HepG2 (cell line): ENCODE data around the gene TLE5. TPM values are rescaled to one million over a fixed set of nuclear protein-coding genes. Genes with fewer than 3 reads are reported as not detected.

Experiments
- HNF4G ChIP-seq, 2 experiments: sonication (generic) in 1 of 2; formaldehyde crosslinking in 1 of 2; IDR thresholded peaks; 2 replicates each; pipeline versions ENCODE4 v1.4.0 to v1.6.1; 2011 to 2020; ENCODE audit warnings: borderline replicate concordance in 2 of 2, low read depth in 2 of 2, mild to moderate bottlenecking in 2 of 2, low read length in 1 of 2, missing genetic modification reagents in 1 of 2, moderate library complexity in 1 of 2
- PTBP1 ChIP-seq: fragments of 200-400 bp; formaldehyde crosslinking; IDR thresholded peaks from 2 replicates; pipeline ENCODE4 v1.6.1; 2018; ENCODE audit warnings: low read length, low read depth; ENCODE audit not compliant: poor library complexity, severe bottlenecking
- RXRA ChIP-seq: sonication (generic); formaldehyde crosslinking; IDR thresholded peaks from 2 replicates; pipeline ENCODE4 v1.5.1; 2020; ENCODE audit warnings: missing genetic modification reagents
- THAP11 ChIP-seq: IDR thresholded peaks from 2 replicates; pipeline ENCODE4 v1.6.1; 2016; ENCODE audit warnings: missing biosample characterization, missing genetic modification reagents
- THAP8 ChIP-seq: sonication (generic); formaldehyde crosslinking; IDR thresholded peaks from 2 replicates; pipeline ENCODE4 v1.5.1; 2020; ENCODE audit warnings: missing genetic modification reagents, mild to moderate bottlenecking, borderline replicate concordance
- ZBTB33 ChIP-seq: sonication (generic); formaldehyde crosslinking; IDR thresholded peaks from 2 replicates; pipeline ENCODE4 v1.4.0; 2020; ENCODE audit warnings: missing genetic modification reagents
- ZBTB40 ChIP-seq, 2 experiments: fragments of 450-650 bp in 1 of 2; sonication (generic) in 1 of 2; formaldehyde crosslinking in 1 of 2; IDR thresholded peaks; 2 replicates each; pipeline versions ENCODE4 v1.6.1 to v1.8.0; 2016 to 2022; ENCODE audit warnings: antibody characterized with exemption in 1 of 2, mild to moderate bottlenecking in 1 of 2, missing genetic modification reagents in 1 of 2
- ZNF160 ChIP-seq: sonication (generic); formaldehyde crosslinking; IDR thresholded peaks from 2 replicates; pipeline ENCODE4 v1.8.0; 2022; ENCODE audit warnings: mild to moderate bottlenecking, inconsistent platforms, missing genetic modification reagents
- ZNF292 ChIP-seq: sonication (generic); formaldehyde crosslinking; IDR thresholded peaks from 2 replicates; pipeline ENCODE4 v1.8.1; 2022; ENCODE audit warnings: mild to moderate bottlenecking, low read depth, missing genetic modification reagents, borderline replicate concordance
- ZNF414 ChIP-seq: sonication (generic); formaldehyde crosslinking; IDR thresholded peaks from 2 replicates; pipeline ENCODE4 v1.5.0; 2020; ENCODE audit warnings: missing genetic modification reagents
- ZNF761 ChIP-seq: sonication (generic); formaldehyde crosslinking; conservative IDR thresholded peaks from 2 replicates; pipeline ENCODE4 v1.4.0; 2020; ENCODE audit warnings: mild to moderate bottlenecking, missing genetic modification reagents
- ZSCAN29 ChIP-seq: sonication (generic); formaldehyde crosslinking; conservative IDR thresholded peaks from 2 replicates; pipeline ENCODE4 v1.4.0; 2020; ENCODE audit warnings: mild to moderate bottlenecking, missing genetic modification reagents
- polyA plus RNA-seq, 8 experiments: library from polyadenylated mRNA; depleted of rRNA in 3 of 8; stranded (reverse) in 7 of 8; unstranded in 1 of 8; fragments of >200 nt; fragmentation: Illumina TruSeq in 4 of 8; extraction: Trizol in 4 of 8; gene quantifications; 2 replicates each; pipeline versions ENCODE4 v1.2.1 to v1.2.3, GENCODE V29; 2011 to 2016; ENCODE audit warnings: low read depth in 4 of 8, missing spikeins in 1 of 8, mixed read lengths in 1 of 8; ENCODE audit not compliant: insufficient read depth in 1 of 8
- total RNA-seq, 5 experiments: library from RNA; depleted of rRNA; stranded (reverse); fragments of >200 nt; fragmentation: Illumina TruSeq; extraction: Trizol; gene quantifications; 2 replicates each; pipeline ENCODE4 v1.2.3, GENCODE V29; 2016; ENCODE audit warnings: low read depth in 1 of 5

The TLE5 gene
- total and polyA plus RNA-seq, 2 of the 13 experiments (the other 11 are each of a cell fraction or from before 2014, with no cell fraction given) = 62.8 to 189 TPM

GRCh38 chr19:3036119-3036976 lies 25.9 kb downstream of the TLE5 start (continued):
- TF ChIP-seq ZBTB33 (peak; percentile 45), THAP8 (CRISPR knock-in tag) (no peak), ZNF292 (CRISPR knock-in tag) (peak; percentile 50; the same call in 1 of the 2 replicates), ZNF160 (CRISPR knock-in tag) (0 out of 2 replicates have a peak, but pooled peaks have one; percentile 34), ZBTB40 (IDR thresholded peaks at IDR 0.05) (no peak), ZBTB40 (CRISPR knock-in tag; IDR thresholded peaks at IDR 0.05) (0 out of 2 replicates have a peak, but pooled peaks have one; percentile 47), PTBP1 (peak; percentile 18), THAP11 (CRISPR knock-in tag) (peak; percentile 97), ZNF414 (CRISPR knock-in tag) (peak; percentile 45; the same call in 1 of the 2 replicates), RXRA (CRISPR knock-in tag) (peak; percentile 76), HNF4G (IDR thresholded peaks at IDR 0.05; ENCODE audit: borderline replicate concordance, low read depth, low read length) (0 out of 2 replicates have a peak, but pooled peaks have one; percentile 27), HNF4G (CRISPR knock-in tag; IDR thresholded peaks at IDR 0.05; ENCODE audit: borderline replicate concordance, low read depth) (no peak), ZSCAN29 (CRISPR knock-in tag) (peak; percentile 89), ZNF761 (CRISPR knock-in tag) (peak; percentile 29; the same call in 1 of the 2 replicates)
